OCI-LY1 (cell line): ENCODE data around the gene TMEM220.

Source experiments
- EZH2 ChIP-seq: fragments of 200-600 bp; sonication (generic), shearing (Covaris generic); IDR thresholded peaks from 2 replicates; pipeline ENCODE4 v1.8.0; 2017; ENCODE audit warnings: borderline replicate concordance, mixed run types, mild to moderate bottlenecking, antibody characterized with exemption, low read length, moderate library complexity, mixed read lengths
- TF ChIP-seq, protein P1 (sequence below): fragments of 200-600 bp; sonication (generic), shearing (Covaris generic); IDR thresholded peaks from 2 replicates; pipeline ENCODE4 v1.5.1; 2017; ENCODE audit warnings: mild to moderate bottlenecking, antibody characterized with exemption, low read length, moderate library complexity, mixed read lengths

DNA sequence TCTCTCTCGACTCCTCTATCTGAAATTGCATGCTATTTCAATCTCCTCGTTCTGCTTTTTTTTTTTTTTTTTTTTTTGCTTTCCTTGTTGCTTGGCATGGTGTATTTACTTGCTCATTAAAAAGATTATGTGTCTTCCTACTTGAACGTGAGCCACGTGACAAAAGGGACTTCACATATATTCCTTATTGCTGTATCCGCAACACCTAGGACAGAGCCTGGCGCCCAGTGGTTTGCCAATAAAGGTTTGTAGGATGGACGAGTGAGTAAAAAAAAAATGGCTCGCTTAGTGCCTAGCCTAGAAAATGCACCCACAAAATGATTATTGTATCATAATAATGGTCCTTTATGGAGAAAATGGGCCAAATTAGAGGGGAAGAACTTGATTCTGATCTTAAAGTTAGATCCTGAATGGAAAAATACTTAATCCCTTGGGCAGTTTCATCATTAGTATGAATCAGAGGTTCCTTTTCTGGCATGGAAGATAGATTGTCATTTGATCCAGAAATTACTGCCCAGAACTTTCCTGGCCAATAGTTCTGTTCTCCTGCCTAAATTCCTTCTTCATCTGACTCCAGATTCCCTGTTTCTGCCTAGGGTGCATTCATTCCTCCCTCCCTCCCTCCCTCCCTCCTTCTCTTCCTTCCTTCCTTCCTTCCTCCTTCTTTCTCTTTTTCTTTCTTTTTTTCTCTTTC lies 13.6 kb upstream of the TMEM220 start:
- TF ChIP-seq, protein P1, sequence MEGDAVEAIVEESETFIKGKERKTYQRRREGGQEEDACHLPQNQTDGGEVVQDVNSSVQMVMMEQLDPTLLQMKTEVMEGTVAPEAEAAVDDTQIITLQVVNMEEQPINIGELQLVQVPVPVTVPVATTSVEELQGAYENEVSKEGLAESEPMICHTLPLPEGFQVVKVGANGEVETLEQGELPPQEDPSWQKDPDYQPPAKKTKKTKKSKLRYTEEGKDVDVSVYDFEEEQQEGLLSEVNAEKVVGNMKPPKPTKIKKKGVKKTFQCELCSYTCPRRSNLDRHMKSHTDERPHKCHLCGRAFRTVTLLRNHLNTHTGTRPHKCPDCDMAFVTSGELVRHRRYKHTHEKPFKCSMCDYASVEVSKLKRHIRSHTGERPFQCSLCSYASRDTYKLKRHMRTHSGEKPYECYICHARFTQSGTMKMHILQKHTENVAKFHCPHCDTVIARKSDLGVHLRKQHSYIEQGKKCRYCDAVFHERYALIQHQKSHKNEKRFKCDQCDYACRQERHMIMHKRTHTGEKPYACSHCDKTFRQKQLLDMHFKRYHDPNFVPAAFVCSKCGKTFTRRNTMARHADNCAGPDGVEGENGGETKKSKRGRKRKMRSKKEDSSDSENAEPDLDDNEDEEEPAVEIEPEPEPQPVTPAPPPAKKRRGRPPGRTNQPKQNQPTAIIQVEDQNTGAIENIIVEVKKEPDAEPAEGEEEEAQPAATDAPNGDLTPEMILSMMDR, result no peak
- TF ChIP-seq EZH2, result no peak
